GM18873 (cell line): ENCODE measurements around the gene TMEM38A.

Source experiments
- ATAC-seq: cut with Tn5 transposase; IDR thresholded peaks from one replicate; pipeline ENCODE4 v1.9.1; 2021; ENCODE audit warnings: mild to moderate bottlenecking, moderate library complexity, moderate number of reproducible peaks; ENCODE audit not compliant: unreplicated experiment, low FRiP score

The TMEM38A gene

GRCh38 chr19:16660763-16661479 lies at the start of gene TMEM38A:
TMEM38A (plus strand) TSS chr19:16661139; CDS start chr19:16661218, 79 bp downstream.
- peak; percentile 9 for ATAC-seq

- no peak for ATAC-seq
Observed at GRCh38 chr19:16612636-16613035, 48.3 kb upstream of the TMEM38A start.

- ATAC-seq: no peak
Observed at GRCh38 chr19:16613841-16614240, 47.1 kb upstream of the TMEM38A start.

- no peak for ATAC-seq
Observed at GRCh38 chr19:16614941-16615340, 46.0 kb upstream of the TMEM38A start.

GRCh38 chr19:16615808-16616207 lies 45.1 kb upstream of the TMEM38A start:
- ATAC-seq: no peak

GRCh38 chr19:16618248-16618647 lies 42.7 kb upstream of the TMEM38A start:
- no peak for ATAC-seq

GRCh38 chr19:16619457-16619856 lies 41.5 kb upstream of the TMEM38A start:
- no peak for ATAC-seq

- ATAC-seq: no peak
Observed at GRCh38 chr19:16620018-16620417, 40.9 kb upstream of the TMEM38A start.

GRCh38 chr19:16620584-16620983 lies 40.4 kb upstream of the TMEM38A start:
- ATAC-seq: no peak

GRCh38 chr19:16621165-16621800 lies 39.7 kb upstream of the TMEM38A start:
- ATAC-seq: no peak

- no peak for ATAC-seq
Observed at GRCh38 chr19:16623066-16623465, 37.9 kb upstream of the TMEM38A start.

- no peak for ATAC-seq
Observed at GRCh38 chr19:16623576-16623975, 37.4 kb upstream of the TMEM38A start.

- no peak for ATAC-seq
Observed at GRCh38 chr19:16624236-16624635, 36.7 kb upstream of the TMEM38A start.

- ATAC-seq: no peak
Observed at GRCh38 chr19:16625163-16625958, 35.6 kb upstream of the TMEM38A start.

GRCh38 chr19:16626796-16627192 lies 34.1 kb upstream of the TMEM38A start:
- ATAC-seq: no peak

GRCh38 chr19:16627193-16627927 lies 33.6 kb upstream of the TMEM38A start:
- ATAC-seq: peak; percentile 2

GRCh38 chr19:16627928-16628182 lies 33.1 kb upstream of the TMEM38A start:
- no peak for ATAC-seq

- ATAC-seq: peak; percentile 60
Observed at GRCh38 chr19:16628183-16628983, 32.6 kb upstream of the TMEM38A start, which contains the start of gene MED26. MED26 (minus strand) TSS chr19:16628204; CDS start chr19:16627943, 261 bp downstream.

GRCh38 chr19:16628984-16629691 lies 31.8 kb upstream of the TMEM38A start:
- no peak for ATAC-seq
